HG03045 (cell line): ENCODE results near the gene DPP7.
"Not testable (repeated sequence)": the region's sequence is repeated elsewhere in the genome, so short reads cannot be mapped to it uniquely, and the experiment has no call there.

Experiments
- ATAC-seq: cut with Tn5 transposase; IDR thresholded peaks from one replicate; pipeline ENCODE4 v1.9.1; 2021; ENCODE audit warnings: mild to moderate bottlenecking, moderate library complexity; ENCODE audit not compliant: unreplicated experiment

Gene DPP7

DNA sequence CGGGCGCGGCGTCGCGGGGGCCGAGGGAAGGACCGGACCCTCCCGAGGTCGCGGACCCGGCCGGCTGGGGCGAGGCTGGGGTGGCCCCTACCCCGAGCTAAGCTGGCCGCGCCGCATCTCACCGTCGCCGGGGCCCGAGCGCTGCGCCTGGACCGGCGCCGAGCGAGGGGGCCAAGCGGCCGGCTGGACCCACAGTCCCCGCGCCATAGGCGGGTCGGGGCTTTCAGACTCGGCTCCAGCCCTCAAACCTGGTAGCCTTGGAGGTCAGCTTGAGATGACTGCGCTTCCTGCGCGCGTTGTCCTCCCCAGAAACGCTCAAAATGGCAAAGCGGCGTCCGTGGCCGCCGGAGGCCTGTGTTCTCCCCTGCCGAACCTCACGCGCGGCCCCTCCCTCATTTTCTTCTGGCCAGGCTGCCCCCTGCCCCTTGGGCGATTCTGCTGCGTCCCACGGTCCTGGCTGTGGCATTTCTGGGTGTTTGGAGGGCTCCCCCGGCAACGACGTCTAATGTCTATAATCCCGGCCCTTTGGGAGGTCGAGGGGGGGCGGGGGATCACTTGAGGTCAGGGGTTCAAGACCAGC, 15.7 kb upstream of the DPP7 start:
- ATAC-seq, result peak; percentile 26

- ATAC-seq, result peak; percentile 89
These were observed 15.1 kb upstream of the DPP7 start for GRCh38 chr9:137129456-137130175.

GRCh38 chr9:137128862-137129455, 14.4 kb upstream of the DPP7 start:
- ATAC-seq, result peak; percentile 2

DNA sequence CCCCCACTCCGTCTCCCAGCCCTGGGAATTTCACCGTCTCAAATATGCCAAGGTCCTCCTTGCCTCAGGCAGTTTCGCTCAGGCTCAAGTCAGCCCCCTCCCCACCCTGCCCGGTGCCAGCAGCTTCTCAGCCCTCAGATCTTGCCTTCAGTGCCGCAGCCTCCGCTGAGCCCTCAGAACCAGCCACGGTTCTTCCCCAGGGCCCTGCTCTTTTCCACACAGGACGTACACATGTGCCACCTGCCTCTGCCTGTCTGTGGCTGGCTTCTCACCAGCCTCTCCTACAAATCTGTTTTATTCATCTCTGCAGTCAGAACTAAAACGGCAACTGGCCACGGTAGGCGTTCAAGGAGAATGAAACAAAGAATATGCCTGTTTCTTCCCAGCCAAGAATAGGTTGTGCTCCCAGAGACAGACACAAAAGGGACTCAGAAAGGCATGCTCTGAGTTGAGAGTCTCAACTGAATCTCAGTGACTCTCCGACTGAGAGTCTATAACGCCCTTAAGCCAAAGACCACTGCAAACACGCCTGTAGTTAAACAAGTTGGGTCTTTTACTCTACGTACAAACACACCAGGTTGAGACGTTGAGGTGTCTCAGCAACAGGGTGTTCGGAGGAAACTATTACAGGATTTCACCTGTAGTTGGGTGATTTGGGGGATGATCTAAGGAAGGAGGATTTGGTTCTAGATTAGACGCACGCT, 13.8 kb upstream of the DPP7 start:
- ATAC-seq, result no peak

GRCh38 chr9:137127301-137128157, 13.0 kb upstream of the DPP7 start:
- no peak for ATAC-seq

DNA sequence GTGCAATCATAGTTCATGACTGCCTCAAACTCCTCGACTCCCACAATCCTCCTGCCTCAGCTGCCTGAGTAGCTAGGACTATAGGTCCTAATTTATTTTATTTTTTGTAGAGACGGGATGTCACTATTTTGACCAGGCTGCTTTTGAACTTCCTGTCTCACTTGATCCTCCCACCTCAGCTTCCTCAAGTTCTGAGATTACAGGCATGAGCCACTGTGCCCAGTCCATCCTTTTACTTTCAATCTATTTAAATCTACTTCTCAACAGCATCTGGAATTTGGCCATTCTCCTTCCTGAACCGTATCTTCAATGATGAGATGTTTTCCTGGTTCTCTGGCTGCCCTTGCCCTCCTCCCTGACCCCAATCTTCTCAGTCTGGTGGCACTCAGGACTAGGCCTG, 12.3 kb upstream of the DPP7 start:
- no peak for ATAC-seq

DNA sequence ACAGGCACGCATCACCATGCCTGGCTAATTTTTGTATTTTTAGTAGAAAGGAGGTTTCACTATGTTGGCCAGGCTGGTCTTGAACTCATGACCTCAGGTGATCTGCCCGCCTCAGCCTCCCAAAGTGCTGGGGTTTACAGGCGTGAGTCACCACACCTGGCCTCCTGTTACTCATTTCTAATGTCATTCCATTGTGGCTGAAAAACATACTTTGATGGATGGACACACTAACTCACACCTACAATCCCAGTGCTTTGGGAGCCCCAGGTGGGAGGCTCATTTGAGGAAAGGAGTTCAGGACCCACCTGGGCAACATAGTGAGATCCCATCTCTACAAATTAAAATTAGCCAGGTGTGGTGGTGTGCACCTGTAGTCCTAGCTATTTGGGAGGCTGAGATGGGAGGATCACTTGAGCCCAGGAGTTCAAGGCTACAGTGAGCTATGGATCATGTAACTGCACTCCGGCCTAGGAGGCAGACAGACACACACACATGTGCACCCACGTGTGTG, 9.5 kb upstream of the DPP7 start:
- not testable (repeated sequence) for ATAC-seq

DNA sequence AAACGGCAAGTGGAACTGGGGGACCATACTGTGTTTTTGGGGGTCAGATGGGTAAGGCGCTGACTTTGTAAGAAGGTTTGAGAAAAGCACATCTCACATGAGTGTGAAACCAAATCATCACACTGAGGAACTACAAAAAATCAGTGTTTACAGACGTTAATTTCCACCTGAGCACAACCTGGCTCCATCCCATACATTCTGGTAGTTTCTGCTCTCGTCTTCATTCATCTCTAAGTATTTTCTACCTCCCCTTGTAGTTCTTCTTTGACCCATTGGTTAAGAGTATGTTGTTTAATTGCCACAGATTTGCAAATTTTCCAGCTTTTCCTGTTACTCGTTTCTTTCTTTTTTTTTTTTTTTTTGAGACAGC, 8.9 kb upstream of the DPP7 start:
- ATAC-seq, result no peak

GRCh38 chr9:137122796-137123467, 8.4 kb upstream of the DPP7 start:
- not testable (repeated sequence) for ATAC-seq

- not testable (repeated sequence) for ATAC-seq
These were observed 7.6 kb upstream of the DPP7 start for GRCh38 chr9:137121927-137122795.

GRCh38 chr9:137118092-137118603, 3.6 kb upstream of the DPP7 start:
- ATAC-seq, result not testable (repeated sequence)

GRCh38 chr9:137117269-137117731, 2.8 kb upstream of the DPP7 start:
- ATAC-seq, result no peak

- no peak for ATAC-seq
These were observed 2.2 kb upstream of the DPP7 start for GRCh38 chr9:137116728-137117127.

GRCh38 chr9:137116027-137116507, 1.5 kb upstream of the DPP7 start:
- no peak for ATAC-seq

GRCh38 chr9:137115394-137116026, 977 bp upstream of the DPP7 start:
- no peak for ATAC-seq

DNA sequence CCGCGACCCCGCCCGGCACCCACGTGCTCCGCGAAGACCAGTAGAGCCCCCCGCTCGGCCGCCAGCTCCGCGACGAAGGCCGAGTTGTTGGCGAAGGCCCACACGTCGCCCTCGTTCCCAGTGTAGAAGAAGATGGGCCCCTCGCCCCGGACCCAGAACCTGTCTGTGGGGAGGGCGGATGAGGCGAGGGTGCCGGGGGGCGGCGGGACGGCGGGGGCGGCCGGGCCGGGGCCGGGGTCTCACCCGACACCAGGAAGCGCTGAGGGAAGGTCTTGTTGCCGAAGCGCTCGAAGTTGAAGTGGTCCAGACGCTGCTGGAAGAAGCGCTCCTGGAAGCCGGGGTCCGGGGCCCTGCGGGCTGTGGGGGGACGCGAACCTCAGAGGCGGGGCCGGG, 317 bp downstream of the DPP7 start:
- ATAC-seq, result no peak

DNA sequence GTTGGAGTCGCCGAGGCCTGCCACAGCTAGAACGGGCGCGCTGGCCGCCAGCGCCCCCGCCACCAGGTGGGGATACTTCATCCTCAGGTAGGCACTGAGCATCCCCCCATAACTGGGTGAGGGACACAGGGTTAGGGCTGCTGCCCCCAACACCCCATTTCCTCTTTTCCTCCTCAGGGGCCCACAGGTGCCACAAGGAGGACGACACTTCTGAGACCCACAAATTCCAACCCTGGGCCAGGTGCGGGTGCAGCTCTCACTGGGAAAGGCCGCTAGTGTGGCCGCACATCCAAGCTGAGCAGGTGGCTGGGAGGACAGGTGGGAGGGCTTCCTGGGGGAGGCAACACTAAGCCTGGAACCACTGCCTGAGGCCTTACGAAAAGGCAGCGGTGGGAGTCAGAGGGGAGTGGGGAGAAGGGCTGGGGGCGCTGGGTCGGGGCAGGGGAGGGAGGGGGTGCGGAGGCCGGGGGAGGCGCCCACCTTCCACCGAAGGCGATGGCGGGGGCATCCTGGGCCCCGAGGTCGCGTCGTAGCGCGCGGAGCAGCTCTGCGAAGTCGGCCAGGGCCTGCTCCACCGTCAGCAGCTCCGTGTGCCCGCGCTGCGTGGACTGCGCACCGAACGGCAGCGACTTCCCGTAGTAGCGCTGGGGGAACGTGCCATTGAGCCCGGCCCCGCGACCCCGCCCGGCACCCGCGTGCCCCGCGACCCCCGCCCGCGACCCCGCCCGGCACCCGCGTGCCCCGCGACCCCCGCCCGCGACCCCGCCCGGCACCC, 961 bp downstream of the DPP7 start:
- no peak for ATAC-seq
